ENCODE results near the gene TPK1. TPM values are rescaled to one million over a fixed set of nuclear protein-coding genes. Genes with fewer than 3 reads are reported as not detected.

The TPK1 gene
- total RNA-seq, 1 donor from 2014 or later: 3.5 TPM

GRCh38 chr7:144524271-144524670 lies 311.6 kb downstream of the TPK1 start:
- no peak for DNase-seq (ENCODE audit: low spot score)
- Mint-ChIP-seq H3K36me3 (ENCODE audit: low read depth) (no peaks in the 10 kb centered on the region), H3K4me3 (ENCODE audit: unreplicated experiment) (no peak overlapping the region), H3K9me3 (ENCODE audit: low read depth) (no peaks in the 10 kb centered on the region), H3K4me1 (ENCODE audit: low read depth) (no peaks in the 10 kb centered on the region), H3K27me3 (ENCODE audit: low read depth) (peaks cover 2% of the 10 kb centered on the region), H3K27ac (ENCODE audit: unreplicated experiment) (no peak overlapping the region)
- no peak for TF ChIP-seq CTCF (IDR thresholded peaks at IDR 0.05)

GRCh38 chr7:144523621-144524020 lies 312.2 kb downstream of the TPK1 start:
- Mint-ChIP-seq H3K9me3 (ENCODE audit: low read depth) (no peaks in the 10 kb centered on the region), H3K36me3 (ENCODE audit: low read depth) (no peaks in the 10 kb centered on the region), H3K4me1 (ENCODE audit: low read depth) (no peaks in the 10 kb centered on the region), H3K4me3 (ENCODE audit: unreplicated experiment) (no peak overlapping the region), H3K27me3 (ENCODE audit: low read depth) (peaks cover 2% of the 10 kb centered on the region), H3K27ac (ENCODE audit: unreplicated experiment) (no peak overlapping the region)
- no peak for DNase-seq (ENCODE audit: low spot score)
- TF ChIP-seq CTCF (IDR thresholded peaks at IDR 0.05): no peak

- Mint-ChIP-seq H3K27me3 (ENCODE audit: low read depth) (peaks cover 2% of the 10 kb centered on the region), H3K9me3 (ENCODE audit: low read depth) (no peaks in the 10 kb centered on the region), H3K36me3 (ENCODE audit: low read depth) (no peaks in the 10 kb centered on the region), H3K4me1 (ENCODE audit: low read depth) (no peaks in the 10 kb centered on the region), H3K4me3 (ENCODE audit: unreplicated experiment) (no peak overlapping the region), H3K27ac (ENCODE audit: unreplicated experiment) (no peak overlapping the region)
- DNase-seq (ENCODE audit: low spot score): no peak
- TF ChIP-seq CTCF (IDR thresholded peaks at IDR 0.05): no peak
Observed at GRCh38 chr7:144519925-144520324, 315.9 kb downstream of the TPK1 start.

GRCh38 chr7:144518360-144518759 lies 317.5 kb downstream of the TPK1 start:
- no peak for DNase-seq (ENCODE audit: low spot score)
- Mint-ChIP-seq H3K27me3 (ENCODE audit: low read depth) (peaks cover 2% of the 10 kb centered on the region), H3K4me3 (ENCODE audit: unreplicated experiment) (no peak overlapping the region), H3K9me3 (ENCODE audit: low read depth) (no peaks in the 10 kb centered on the region), H3K4me1 (ENCODE audit: low read depth) (no peaks in the 10 kb centered on the region), H3K27ac (ENCODE audit: unreplicated experiment) (no peak overlapping the region), H3K36me3 (ENCODE audit: low read depth) (no peaks in the 10 kb centered on the region)
- TF ChIP-seq CTCF (IDR thresholded peaks at IDR 0.05): no peak

- DNase-seq (ENCODE audit: low spot score): no peak
- no peaks in the 10 kb centered on the region for H3K36me3 Mint-ChIP-seq (ENCODE audit: low read depth)
- H3K4me3 Mint-ChIP-seq (ENCODE audit: unreplicated experiment): no peak overlapping the region
- H3K9me3 Mint-ChIP-seq (ENCODE audit: low read depth): no peaks in the 10 kb centered on the region
- no peaks in the 10 kb centered on the region for H3K4me1 Mint-ChIP-seq (ENCODE audit: low read depth)
- peaks cover 2% of the 10 kb centered on the region for H3K27me3 Mint-ChIP-seq (ENCODE audit: low read depth)
- TF ChIP-seq CTCF (IDR thresholded peaks at IDR 0.05): no peak
- H3K27ac Mint-ChIP-seq (ENCODE audit: unreplicated experiment): no peak overlapping the region
Observed at GRCh38 chr7:144517749-144518148, 318.1 kb downstream of the TPK1 start.

All from chondrocyte (in vitro differentiated cells).